Testis (tissue), 2 donors: ENCODE measurements around the gene UBQLN4.

Experiments used
- CTCF ChIP-seq, 3 experiments: fragments of 450-650 bp in 2 of 3; fragments of 200-600 bp in 1 of 3; sonication (generic) in 1 of 3; IDR thresholded peaks; one replicate each; pipeline ENCODE4 v1.5.1; 2016 to 2019; ENCODE audit warnings: antibody characterized with exemption in 3 of 3, mild to moderate bottlenecking in 2 of 3, moderate library complexity in 1 of 3
- POLR2A ChIP-seq: fragments of 450-650 bp; IDR thresholded peaks from one replicate; pipeline ENCODE4 v1.6.1; 2017; ENCODE audit warnings: antibody characterized with exemption, mild to moderate bottlenecking, moderate library complexity

- no peak for TF ChIP-seq CTCF (IDR thresholded peaks at IDR 0.05)
- no peak for TF ChIP-seq POLR2A
These were observed 8.5 kb downstream of the UBQLN4 start for GRCh38 chr1:156045076-156045475.
